ENCODE results near the gene COQ8B.

COQ8B gene

GRCh38 chr19:40702337-40703012, 14.2 kb downstream of the COQ8B start:
- no peak for DNase-seq (ENCODE audit: low read depth)
- TF ChIP-seq CTCF (IDR thresholded peaks at IDR 0.05; ENCODE audit: control insufficient read depth, insufficient read depth, low read depth, low read length, missing control alignments) = no peak
- no peak overlapping the region for H3K4me3 ChIP-seq (ENCODE audit: control insufficient read depth, low read depth, low read length)

GRCh38 chr19:40701758-40702157, 14.9 kb downstream of the COQ8B start:
- TF ChIP-seq CTCF (IDR thresholded peaks at IDR 0.05; ENCODE audit: control insufficient read depth, insufficient read depth, low read depth, low read length, missing control alignments) = no peak
- no peak overlapping the region for H3K4me3 ChIP-seq (ENCODE audit: control insufficient read depth, low read depth, low read length)
- no peak for DNase-seq (ENCODE audit: low read depth)

GRCh38 chr19:40700083-40700482, 16.6 kb downstream of the COQ8B start:
- no peak for DNase-seq (ENCODE audit: low read depth)
- no peak for TF ChIP-seq CTCF (IDR thresholded peaks at IDR 0.05; ENCODE audit: control insufficient read depth, insufficient read depth, low read depth, low read length, missing control alignments)
- H3K4me3 ChIP-seq (ENCODE audit: control insufficient read depth, low read depth, low read length) = no peak overlapping the region

GRCh38 chr19:40697007-40697406, 19.7 kb downstream of the COQ8B start:
- DNase-seq (ENCODE audit: low read depth) = no peak
- no peak overlapping the region for H3K4me3 ChIP-seq (ENCODE audit: control insufficient read depth, low read depth, low read length)
- TF ChIP-seq CTCF (IDR thresholded peaks at IDR 0.05; ENCODE audit: control insufficient read depth, insufficient read depth, low read depth, low read length, missing control alignments) = no peak

GRCh38 chr19:40695881-40696280, 20.8 kb downstream of the COQ8B start:
- no peak for TF ChIP-seq CTCF (IDR thresholded peaks at IDR 0.05; ENCODE audit: control insufficient read depth, insufficient read depth, low read depth, low read length, missing control alignments)
- H3K4me3 ChIP-seq (ENCODE audit: control insufficient read depth, low read depth, low read length) = no peak overlapping the region
- no peak for DNase-seq (ENCODE audit: low read depth)

GRCh38 chr19:40693896-40694295, 22.8 kb downstream of the COQ8B start:
- DNase-seq (ENCODE audit: low read depth) = no peak
- TF ChIP-seq CTCF (IDR thresholded peaks at IDR 0.05; ENCODE audit: control insufficient read depth, insufficient read depth, low read depth, low read length, missing control alignments) = no peak
- no peak overlapping the region for H3K4me3 ChIP-seq (ENCODE audit: control insufficient read depth, low read depth, low read length)

All from AG09309 (cell line).